GM19395 (cell line): Measurements from ENCODE around the gene MRPS34.

Experiments used
- ATAC-seq: cut with Tn5 transposase; IDR thresholded peaks from one replicate; pipeline ENCODE4 v1.9.1; 2021; ENCODE audit warnings: mild to moderate bottlenecking, moderate library complexity; ENCODE audit not compliant: unreplicated experiment

MRPS34 gene

DNA sequence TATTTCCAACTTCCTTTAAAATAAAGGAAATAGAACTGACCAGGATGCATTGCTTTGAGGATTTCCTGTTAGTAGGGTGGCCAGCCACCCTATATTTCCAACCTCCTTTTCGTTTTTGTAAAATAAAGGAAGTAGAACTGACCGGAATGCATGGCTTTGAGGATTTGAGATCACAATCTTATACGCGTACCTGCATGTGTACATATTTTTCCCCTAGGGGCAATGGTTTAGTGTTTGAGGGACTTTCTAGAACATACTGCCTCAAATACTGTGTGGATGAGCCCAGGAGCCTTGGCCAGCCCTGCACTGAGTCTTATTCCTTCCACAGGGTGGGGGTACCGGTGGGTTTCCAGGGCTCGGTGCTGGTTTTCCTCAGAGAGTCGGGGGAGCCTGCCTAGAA lies 41.3 kb downstream of the MRPS34 start:
- no peak for ATAC-seq

DNA sequence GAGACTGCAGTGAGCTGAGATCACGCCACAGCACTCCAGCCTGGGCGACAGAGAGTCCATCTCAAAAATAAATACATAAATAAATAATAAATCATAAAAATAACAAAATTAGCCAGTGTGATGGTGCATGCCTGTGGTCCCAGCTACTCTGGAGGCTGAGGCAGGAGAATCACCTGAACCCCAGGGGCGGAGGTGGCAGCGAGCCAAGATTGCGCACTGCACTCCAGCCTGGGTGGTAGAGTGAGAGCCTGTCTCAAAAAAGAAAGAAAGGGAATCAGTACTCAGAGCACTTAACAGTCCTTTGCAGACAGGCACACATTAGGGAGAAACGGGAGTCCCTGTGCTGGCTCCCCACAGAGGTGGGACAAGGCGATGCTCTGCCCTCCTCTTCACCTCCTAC lies 41.9 kb downstream of the MRPS34 start:
- no peak for ATAC-seq

DNA sequence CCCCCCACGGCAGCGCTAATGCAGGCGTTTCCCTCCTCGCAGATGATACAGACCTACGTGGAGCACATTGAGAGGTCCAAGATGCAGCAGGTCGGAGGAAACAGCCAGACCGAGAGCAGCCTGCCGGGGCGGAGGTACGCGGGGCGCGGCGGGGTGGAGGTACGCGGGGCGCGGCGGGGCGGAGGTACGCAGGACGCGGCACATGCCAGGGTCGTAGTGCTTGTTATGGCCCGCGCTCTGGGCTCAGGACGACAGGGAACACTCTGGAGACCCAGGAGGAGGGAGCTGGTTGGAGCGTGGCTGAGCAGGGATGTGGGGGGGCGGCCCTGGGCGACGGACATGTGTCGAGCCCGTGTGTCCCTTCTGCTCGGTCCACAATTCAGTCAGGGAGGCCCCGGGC lies 43.5 kb downstream of the MRPS34 start:
- no peak for ATAC-seq

DNA sequence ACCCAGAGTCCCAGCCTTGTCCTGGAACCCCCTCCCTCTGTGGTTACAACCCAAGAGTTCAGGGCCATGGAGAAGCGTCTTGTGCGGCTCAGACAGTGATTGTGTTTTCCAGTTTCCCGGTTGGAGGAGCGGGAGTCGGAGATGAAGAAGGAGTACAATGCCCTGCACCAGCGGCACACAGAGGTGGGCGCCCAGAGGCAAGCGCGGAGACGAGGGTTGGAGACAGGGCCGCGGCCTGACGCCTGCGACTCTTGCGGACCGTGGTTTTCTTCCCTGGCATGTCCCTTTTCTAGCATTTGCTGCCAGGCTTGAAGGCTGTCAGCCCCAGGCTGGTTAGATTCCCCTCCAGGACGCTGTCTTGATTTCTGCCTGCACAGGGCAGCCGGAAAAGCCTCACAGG lies 43.9 kb downstream of the MRPS34 start:
- no peak for ATAC-seq

DNA sequence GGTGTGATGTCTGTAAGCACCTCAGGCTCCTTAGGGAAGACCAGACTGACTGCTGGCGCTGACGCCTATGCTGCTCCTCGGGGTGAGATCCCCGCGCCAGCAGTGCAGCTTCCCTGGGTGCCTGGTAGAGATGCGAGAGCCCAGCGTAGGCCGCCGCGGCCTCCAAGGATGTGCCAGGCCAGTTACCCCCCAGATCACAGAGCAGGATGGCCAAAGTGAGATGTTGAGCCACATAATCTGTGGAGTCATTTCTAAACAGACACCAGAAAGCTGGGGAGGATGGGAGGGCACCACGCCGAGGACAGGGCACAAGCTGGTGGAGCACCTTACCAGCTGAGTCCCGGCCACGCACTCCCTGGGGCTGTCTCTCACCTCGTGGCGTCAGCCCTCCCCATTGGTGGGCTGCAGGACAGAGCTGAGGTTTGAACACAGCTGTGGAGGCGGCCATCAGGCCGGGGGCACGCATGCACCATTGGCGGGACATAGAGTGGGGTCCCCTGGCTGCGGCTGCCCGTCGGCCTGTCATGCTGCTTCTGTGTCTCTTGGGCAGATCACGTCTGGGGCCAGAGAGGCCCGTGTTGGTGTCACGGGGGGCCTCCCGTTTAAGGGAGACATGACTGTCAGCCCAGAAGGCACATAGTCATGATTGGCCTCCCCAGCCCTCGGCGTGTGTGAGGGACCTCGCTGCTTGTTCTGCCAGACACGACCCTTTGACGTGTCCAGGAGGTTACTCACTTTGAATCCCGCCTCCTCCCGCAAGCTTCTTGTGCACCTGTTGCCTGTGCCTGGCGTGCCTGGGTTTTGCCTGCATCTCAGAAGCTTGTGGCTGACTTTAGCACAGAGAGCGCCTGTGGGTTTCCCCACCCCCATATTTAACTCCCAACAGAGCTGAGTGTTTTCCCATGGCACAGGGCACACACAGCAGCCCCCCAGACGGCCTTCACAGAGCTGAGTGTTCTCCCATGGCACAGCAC lies 45.0 kb downstream of the MRPS34 start:
- ATAC-seq, result no peak

DNA sequence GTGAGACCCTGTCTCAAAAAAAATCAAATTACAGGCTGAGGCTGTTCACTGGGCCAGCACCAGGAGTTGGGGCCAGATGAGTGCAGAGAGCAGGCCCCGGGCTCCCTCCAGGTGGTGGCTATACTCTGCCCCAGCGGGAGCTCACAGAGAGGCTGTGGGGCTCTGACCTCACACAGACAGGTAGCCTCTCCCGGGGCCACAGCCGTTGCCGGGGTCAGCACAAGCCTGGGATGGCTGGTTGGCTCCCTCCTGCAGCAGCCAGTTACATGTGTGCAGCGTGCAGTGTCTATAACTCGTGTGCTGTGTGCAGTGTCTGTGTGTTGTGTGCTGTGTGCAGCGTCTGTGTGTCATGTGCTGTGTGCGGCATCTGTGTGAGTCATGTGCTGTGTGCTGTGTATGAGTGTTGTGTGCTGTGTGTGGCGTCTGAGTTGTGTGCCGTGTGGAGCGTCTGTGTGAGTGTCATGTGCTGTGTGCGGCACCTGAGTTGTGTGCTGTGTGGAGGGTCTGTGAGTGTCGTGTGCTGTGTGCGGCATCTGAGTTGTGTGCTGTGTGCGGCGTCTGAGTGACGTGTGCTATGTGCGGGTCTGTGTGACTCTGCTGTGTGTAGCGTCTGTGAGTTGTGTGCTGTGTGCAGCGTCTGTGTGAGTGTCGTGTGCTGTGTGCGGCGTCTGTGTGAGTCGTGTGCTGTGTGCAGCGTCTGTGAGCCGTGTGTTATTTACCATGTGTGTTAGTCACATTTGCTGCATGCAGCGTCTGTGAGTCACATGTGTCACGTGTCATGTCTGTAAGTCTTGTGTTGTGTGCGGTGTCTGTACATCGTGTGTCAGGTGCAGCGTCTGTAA lies 46.1 kb downstream of the MRPS34 start:
- no peak for ATAC-seq

DNA sequence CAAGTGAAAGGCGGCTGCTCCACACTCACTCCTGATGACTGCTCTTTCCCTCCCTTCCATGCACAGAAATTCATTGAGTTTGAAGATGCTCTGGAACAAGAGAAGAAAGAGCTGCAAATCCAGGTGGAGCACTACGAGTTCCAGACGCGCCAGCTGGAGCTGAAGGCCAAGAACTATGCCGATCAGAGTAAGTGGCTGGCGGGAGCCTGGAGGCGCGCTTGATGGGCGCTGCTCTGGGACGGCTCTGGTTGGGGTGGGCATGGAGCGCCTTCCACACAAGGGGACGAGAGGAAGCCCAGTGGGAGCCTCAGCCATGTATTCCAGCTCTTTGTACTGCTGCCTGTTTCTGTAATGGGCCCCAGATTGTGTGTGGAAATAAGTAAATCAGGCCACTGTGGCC lies 48.4 kb downstream of the MRPS34 start:
- no peak for ATAC-seq

DNA sequence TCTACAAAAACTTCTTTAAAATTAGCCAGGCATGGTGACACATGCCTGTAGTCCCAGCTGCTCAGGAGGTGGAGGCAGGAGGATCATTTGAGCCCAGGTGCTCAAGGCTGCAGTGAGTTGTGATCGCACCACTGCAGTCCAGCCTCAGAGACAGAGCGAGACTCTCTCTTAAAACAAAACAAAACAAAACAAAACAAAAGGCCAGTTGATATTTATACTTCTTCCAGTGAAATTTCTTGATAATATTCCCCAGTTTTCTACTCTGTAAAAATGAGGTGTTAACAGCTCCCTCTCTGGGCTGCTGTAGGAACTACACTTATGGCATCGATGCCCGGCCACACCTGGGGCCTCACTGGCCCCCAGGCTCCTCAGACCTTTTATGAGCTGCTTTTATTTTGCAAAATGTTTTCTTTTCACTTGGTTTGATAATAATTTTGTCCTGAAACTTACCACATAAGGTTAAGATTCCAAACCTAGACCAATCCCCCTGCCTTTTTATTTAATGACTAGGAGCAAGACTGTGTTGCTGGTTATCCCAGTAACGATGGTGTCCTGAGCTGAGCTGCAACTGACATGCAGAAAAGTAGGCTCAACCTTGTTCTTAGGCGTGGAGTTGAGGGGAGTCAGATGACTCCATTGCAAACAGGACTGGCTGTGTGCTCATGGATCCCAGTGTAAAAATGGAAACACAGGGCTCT lies 49.3 kb downstream of the MRPS34 start:
- no peak for ATAC-seq
